HG02759 (cell line): ENCODE measurements around the gene RBMS1.
"Not testable (repeated sequence)": the region's sequence is repeated elsewhere in the genome, so short reads cannot be mapped to it uniquely, and the experiment has no call there.

Experiments used
- ATAC-seq: cut with Tn5 transposase; IDR thresholded peaks from one replicate; pipeline ENCODE4 v1.9.1; 2021; ENCODE audit warnings: mild to moderate bottlenecking, moderate library complexity; ENCODE audit not compliant: unreplicated experiment

RBMS1 gene

GRCh38 chr2:160505256-160505655, 11.6 kb upstream of the RBMS1 start:
- ATAC-seq = no peak

DNA sequence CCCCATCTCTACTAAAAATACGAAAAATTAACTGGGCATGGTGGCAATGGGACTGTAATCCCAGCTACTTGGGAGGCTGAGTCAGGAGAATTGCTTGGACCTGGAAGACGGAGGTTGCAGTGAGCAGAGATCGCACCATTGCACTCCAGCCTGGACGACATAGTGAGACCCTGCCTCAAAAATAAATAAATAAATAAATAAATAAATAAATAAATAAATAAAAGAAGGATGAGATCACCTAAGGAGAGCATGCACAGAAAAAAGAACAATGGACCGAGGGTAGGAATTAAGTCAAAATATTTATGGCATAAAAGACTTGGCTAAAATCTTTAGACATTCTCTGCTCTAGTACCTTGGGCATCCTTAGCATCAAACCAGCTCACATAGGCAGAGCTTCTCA, 8.9 kb upstream of the RBMS1 start:
- ATAC-seq = no peak

DNA sequence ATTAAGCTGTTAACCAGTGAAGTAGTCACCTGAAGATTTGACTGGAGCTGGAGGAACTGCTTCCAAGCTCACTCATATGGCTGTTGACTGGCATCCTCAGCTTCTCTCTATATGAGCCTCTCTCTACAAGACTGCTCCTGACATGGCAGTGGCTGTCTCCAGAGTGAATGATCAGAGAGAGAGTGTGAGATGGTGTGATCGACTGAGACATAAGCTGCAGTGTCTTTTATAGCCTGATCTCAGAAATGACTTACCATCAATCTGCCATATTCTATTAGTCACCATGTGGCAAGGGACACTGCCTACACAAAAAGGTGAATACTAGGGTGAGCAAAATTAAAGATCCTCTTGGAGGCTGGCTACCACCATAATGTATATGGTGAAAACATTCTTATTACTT, 7.8 kb upstream of the RBMS1 start:
- no peak for ATAC-seq

DNA sequence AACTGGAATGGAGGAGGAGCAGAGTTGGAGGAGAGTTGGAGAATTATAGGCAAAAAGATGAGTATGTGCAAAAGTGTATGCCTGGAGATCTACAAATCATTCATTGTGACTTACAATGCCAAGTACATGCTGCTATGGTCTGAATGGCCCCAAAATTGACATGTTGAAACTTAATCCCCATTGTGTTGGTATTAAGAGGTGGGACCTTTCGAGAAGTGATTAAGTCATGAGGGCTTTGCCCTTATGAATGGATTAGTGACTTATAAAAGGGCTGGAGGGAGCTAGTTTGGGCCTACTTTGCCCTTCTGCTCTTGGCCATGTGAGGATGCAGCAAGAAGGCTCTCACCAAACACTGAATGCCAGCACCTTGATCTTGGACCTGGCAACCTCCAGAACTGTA, 6.3 kb upstream of the RBMS1 start:
- no peak for ATAC-seq

GRCh38 chr2:160498137-160498536, 4.5 kb upstream of the RBMS1 start:
- no peak for ATAC-seq

GRCh38 chr2:160494201-160494644, 616 bp upstream of the RBMS1 start:
- ATAC-seq = no peak

- ATAC-seq = peak; percentile 41
These were observed 993 bp downstream of the RBMS1 start for GRCh38 chr2:160492401-160493226.

DNA sequence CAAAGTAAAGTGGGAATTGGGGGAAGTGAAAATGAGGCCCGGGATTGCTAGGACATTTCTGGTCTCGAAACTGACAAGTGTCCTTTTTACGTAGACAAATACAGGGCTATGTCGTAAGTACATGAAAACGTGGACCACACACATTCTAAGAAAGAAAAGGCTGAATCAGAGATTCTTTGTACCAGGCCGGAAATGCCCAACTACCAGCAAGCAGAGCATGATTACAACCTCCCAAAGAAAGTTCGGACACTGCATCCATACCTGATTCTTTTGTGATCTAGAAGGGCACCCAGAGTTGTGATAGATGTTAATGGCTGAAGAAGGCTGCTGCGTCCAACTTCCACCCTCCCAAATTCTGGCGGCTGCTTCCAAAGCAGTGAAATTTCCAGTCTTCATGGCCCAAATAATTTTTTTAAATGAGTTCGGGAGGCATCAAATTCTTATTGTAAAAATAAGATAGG, 1.7 kb downstream of the RBMS1 start:
- ATAC-seq = no peak

GRCh38 chr2:160490733-160491685, 2.6 kb downstream of the RBMS1 start:
- ATAC-seq = no peak

DNA sequence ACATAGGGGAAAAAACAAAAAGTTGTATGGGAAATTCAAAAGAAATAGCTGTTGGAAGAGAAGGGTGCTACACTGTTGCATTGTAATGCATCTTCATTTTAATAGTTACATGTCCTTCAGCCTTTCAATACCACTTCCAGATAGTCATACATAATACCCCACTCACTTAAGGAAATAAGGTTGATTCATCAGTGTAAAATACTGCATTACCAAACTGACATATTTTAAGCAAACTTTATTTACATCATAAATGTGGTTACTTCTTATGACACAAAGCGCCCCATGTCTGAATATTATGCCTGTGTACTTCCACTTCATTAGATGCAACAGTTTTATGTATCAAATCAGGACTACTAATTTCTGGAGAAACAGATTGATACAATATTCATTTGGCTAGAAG, 4.5 kb downstream of the RBMS1 start:
- no peak for ATAC-seq

GRCh38 chr2:160488289-160488688, 5.3 kb downstream of the RBMS1 start:
- ATAC-seq = not testable (repeated sequence)

GRCh38 chr2:160486341-160486740, 7.3 kb downstream of the RBMS1 start:
- no peak for ATAC-seq

DNA sequence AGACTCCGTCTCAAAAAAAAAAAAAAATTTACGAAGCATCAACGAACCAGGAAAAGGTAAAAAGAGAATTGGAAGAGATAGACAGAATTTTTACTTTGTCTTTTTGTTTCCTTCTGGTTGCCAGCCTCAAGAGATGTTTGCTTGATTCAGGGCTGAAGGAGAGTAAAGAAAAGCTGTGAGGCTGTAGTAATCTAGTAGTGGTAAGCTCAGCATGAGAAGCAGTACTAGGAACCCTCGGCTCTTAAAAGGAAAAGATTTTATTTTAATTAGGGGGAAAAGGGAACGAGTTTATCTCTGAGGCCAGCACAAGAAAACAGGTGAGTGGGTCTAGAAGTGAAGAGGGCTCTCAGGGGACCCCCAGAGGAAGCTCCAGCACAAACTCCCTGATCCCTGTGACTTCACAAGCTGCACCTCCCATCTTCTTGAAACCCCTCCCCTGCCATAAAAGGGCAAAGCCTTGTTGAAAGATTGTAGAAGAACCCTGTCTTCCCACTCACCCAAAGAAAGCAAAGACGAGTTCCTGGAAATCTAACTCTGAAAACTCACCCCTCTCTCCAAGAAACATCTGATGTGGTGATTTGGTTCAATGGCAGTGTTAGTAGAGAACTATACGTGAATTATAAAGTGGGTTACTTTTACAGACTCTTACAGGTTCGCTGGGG, 8.6 kb downstream of the RBMS1 start:
- no peak for ATAC-seq

- ATAC-seq = no peak
These were observed 10.9 kb downstream of the RBMS1 start for GRCh38 chr2:160482673-160483072.

DNA sequence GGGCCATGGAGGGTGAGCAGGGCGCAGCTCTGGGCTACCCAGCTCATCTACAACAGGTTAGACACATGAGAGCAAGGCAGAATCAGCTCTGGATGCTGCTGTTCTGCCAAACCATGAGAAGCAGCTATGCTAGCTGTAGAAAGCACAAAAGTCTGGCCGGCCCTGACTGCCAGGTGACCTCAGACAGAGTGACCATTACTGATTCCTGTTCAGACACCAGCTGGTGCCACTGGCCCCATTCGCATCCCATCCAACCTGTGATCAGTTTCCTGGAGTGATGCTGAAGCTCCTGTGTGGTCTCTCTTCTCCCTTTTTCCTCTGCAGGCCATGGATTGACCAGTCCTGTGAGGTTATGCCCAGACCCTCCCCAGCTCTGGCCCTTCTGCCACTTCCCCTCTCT, 14.3 kb downstream of the RBMS1 start:
- no peak for ATAC-seq

DNA sequence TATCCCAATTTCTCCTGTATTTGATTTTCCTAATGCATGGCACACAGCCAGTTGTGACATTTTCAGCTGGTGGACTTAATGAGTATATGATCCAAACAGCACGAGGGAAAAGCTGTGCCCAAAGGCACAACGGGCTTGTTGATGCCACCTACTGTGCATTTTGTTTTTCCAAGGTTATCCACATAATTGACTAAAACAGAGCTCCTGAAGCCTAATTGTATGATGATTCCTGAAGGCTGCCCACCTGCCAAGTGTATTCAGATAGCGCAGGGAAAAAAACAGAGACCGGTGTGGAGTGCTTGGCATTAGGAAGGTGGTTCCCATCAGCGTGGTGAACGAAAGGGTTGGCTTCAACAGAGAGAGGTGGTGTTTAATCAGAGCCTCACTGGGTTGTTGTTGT, 14.9 kb downstream of the RBMS1 start:
- ATAC-seq = no peak

- no peak for ATAC-seq
These were observed 16.6 kb downstream of the RBMS1 start for GRCh38 chr2:160477032-160477431.

DNA sequence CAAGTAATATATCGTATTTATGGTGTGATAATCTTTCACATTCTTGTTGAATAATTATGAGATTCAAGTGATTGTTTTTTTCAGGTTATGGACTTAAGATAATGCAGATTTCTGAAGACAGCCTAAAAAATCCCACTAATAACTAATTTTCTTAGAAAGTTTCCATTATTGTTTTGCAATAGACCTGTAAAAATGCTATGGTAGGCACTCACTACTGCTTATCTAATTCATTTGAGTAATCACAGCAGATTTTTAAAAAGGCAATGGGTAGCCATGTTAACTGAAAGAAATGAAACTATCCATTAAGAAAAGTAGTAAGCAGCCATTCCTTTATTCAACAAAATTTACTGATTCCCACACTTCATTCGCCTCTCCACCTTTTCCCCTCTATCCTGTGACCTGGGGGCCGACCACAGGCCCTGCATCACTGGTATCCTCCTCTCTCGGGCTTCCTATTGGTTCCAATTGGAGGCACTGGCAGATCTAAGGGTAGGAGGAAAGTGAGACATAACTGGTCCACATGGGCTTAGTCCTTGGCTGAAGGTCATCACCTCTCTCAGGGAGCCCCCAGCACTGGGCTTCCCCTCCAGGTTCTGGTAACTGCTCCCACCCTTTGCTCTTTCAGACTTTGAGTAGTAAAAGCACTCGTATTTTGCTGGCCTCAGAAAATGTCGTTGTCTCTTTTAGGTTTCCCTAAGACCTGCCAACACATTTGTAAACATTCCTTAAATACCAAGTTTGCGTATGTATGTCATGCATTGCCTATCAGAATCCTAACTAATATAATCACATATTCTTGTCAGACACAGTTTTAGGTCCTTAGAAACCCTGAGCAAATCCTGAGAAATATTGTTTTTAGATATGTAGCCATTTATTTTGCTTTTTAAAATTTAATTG, 18.5 kb downstream of the RBMS1 start:
- ATAC-seq = no peak

DNA sequence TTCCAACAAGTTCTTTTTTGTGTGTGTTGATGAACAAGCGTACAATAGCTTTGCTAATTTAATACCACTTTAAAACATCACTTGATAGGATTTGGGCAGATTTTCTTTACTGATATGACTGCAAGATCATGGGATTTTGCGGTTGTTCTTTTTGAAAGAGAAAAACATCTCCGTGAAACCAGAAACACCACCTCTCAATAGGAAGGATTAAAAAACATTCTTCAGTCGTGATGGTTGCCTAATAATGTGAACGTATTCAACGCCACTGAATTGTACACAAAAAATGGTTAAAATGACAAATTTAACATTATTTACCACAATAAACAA, 19.3 kb downstream of the RBMS1 start:
- ATAC-seq = no peak
